HCT116 (cell line): ENCODE results near the gene TAPT1. TPM values are rescaled to one million over a fixed set of nuclear protein-coding genes. Genes with fewer than 3 reads are reported as not detected.

Experiments
- ATAC-seq: fragments of 200-7000 bp; cut with Tn5 transposase; 2 replicates; pipeline ENCODE4 v1.9.1; 2020; ENCODE audit warnings: mild to moderate bottlenecking, moderate library complexity
- BruUV-seq: library from RNA; stranded (reverse); fragments of 400-500 nt; replicated peaks from 2 replicates; lab custom pipeline; 2021; lab: Mats Ljungman, UMichigan
- CTCF ChIA-PET: fragments of 300-600 bp; sonication (Branson Sonifier 250); formaldehyde crosslinking; loops from one replicate; lab custom pipeline; 2021; ENCODE audit warnings: antibody characterized with exemption; lab: Charles Lee
- POLR2A ChIA-PET: fragments of 300-600, 350-600 bp; sonication (Branson Sonifier 250); formaldehyde crosslinking; loops from one replicate; lab custom pipeline; 2021; ENCODE audit warnings: antibody characterized with exemption; lab: Charles Lee
- RAD21 ChIA-PET, 2 experiments: fragments of 300-600 bp; sonication (Branson Sonifier 250); formaldehyde crosslinking; loops; one replicate each; lab custom pipeline; 2023; ENCODE audit warnings: low total read pairs in 2 of 2; ENCODE audit not compliant: uncharacterized antibody in 2 of 2, unreplicated experiment in 2 of 2, low non-redundant PET in 1 of 2; lab: Charles Lee
- DNase-seq: peaks from one replicate; pipeline ENCODE4 v3.0.0-alpha.2; 2010; ENCODE audit warnings: low read depth, low spot score
- H2AFZ ChIP-seq: fragments of 200-600 bp; shearing (Covaris generic), sonication (generic); 2 replicates; pipeline ENCODE4 v1.6.1; 2017; ENCODE audit warnings: low read depth, mixed run types, mixed read lengths, antibody characterized with exemption, low read length; ENCODE audit not compliant: poor library complexity, severe bottlenecking
- H3K27ac ChIP-seq: 2 replicates; pipeline ENCODE4 v1.5.1; 2012; ENCODE audit warnings: low read depth, low read length
- H3K27me3 ChIP-seq: fragments of 200-600 bp; sonication (generic); 2 replicates; pipeline ENCODE4 v1.6.1; 2016; ENCODE audit warnings: mixed run types, low read length, mixed read lengths; ENCODE audit not compliant: insufficient read depth
- H3K36me3 ChIP-seq, 2 experiments: fragments of 200-500 bp in 1 of 2; fragments of 200-600 bp in 1 of 2; sonication (Bioruptor generic) in 1 of 2; sonication (generic) in 1 of 2; 2 replicates each; pipeline versions ENCODE4 v1.5.1 to v1.6.1; 2014 to 2016; ENCODE audit warnings: low read length in 2 of 2, inconsistent platforms in 1 of 2, mixed read lengths in 1 of 2, mixed run types in 1 of 2; ENCODE audit not compliant: insufficient read depth in 2 of 2, control insufficient read depth in 1 of 2
- H3K4me1 ChIP-seq, 2 experiments: fragments of 200-600 bp in 1 of 2; sonication (generic) in 1 of 2; 2 replicates each; pipeline versions ENCODE4 v1.5.1 to v1.6.1; 2012 to 2017; ENCODE audit warnings: low read length in 2 of 2, inconsistent platforms in 1 of 2, mild to moderate bottlenecking in 1 of 2, mixed read lengths in 1 of 2, mixed run types in 1 of 2, moderate library complexity in 1 of 2; ENCODE audit not compliant: insufficient read depth in 2 of 2, control insufficient read depth in 1 of 2
- H3K4me2 ChIP-seq: fragments of 200-600 bp; sonication (generic); 2 replicates; pipeline ENCODE4 v1.6.1; 2017; ENCODE audit warnings: mixed run types, low read length, mixed read lengths
- H3K4me3 ChIP-seq, 2 experiments: fragments of 200-600 bp in 1 of 2; sonication (generic) in 1 of 2; replicated peaks in 1 of 2; 2 replicates each; pipeline ENCODE4 v1.5.1; 2011 to 2016; ENCODE audit warnings: low read length in 2 of 2, control low read depth in 1 of 2, low read depth in 1 of 2, mild to moderate bottlenecking in 1 of 2, mixed read lengths in 1 of 2, mixed run types in 1 of 2
- H3K79me2 ChIP-seq: fragments of 200-600 bp; sonication (generic); 2 replicates; pipeline ENCODE4 v1.6.1; 2017; ENCODE audit warnings: mild to moderate bottlenecking, mixed run types, low read length, moderate library complexity, mixed read lengths; ENCODE audit not compliant: insufficient read depth
- H3K9ac ChIP-seq: fragments of 200-600 bp; sonication (generic); 2 replicates; pipeline ENCODE4 v1.6.1; 2016; ENCODE audit warnings: low read length, mixed read lengths
- H3K9me2 ChIP-seq: fragments of 200-600 bp; sonication (generic), shearing (Covaris generic); 2 replicates; pipeline ENCODE4 v1.6.1; 2017; ENCODE audit warnings: mixed run types, mild to moderate bottlenecking, moderate library complexity; ENCODE audit not compliant: insufficient read depth
- H3K9me3 ChIP-seq, 2 experiments: fragments of 200-500 bp in 1 of 2; fragments of 200-600 bp in 1 of 2; sonication (Bioruptor generic) in 1 of 2; sonication (generic) in 1 of 2; 2 replicates each; pipeline ENCODE4 v1.6.1; 2014 to 2017; ENCODE audit warnings: low read length in 2 of 2, mixed read lengths in 2 of 2, inconsistent platforms in 1 of 2, low read depth in 1 of 2, mild to moderate bottlenecking in 1 of 2, mixed run types in 1 of 2, moderate library complexity in 1 of 2; ENCODE audit not compliant: control insufficient read depth in 1 of 2, insufficient read depth in 1 of 2
- H4K20me1 ChIP-seq: fragments of 200-600 bp; sonication (generic), shearing (Covaris generic); 2 replicates; pipeline ENCODE4 v1.6.1; 2017; ENCODE audit warnings: mixed run types, mild to moderate bottlenecking, moderate library complexity; ENCODE audit not compliant: insufficient read depth
- ATF3 ChIP-seq: IDR thresholded peaks from 2 replicates; pipeline ENCODE4 v1.6.1; 2012
- CBX3 ChIP-seq: IDR thresholded peaks from 2 replicates; pipeline ENCODE4 v1.6.1; 2012; ENCODE audit warnings: low read depth
- EZH2 ChIP-seq: fragments of 200-600 bp; sonication (generic); IDR thresholded peaks from 2 replicates; pipeline ENCODE4 v1.6.1; 2017; ENCODE audit warnings: antibody characterized with exemption, mixed run types
- EZH2phosphoT487 ChIP-seq: fragments of 200-600 bp; IDR thresholded peaks from 2 replicates; pipeline ENCODE4 v1.6.1; 2018; ENCODE audit warnings: antibody characterized with exemption, borderline replicate concordance
- FOSL1 ChIP-seq: IDR thresholded peaks from 2 replicates; pipeline ENCODE4 v1.6.1; 2012; ENCODE audit warnings: low read depth
- POLR2A ChIP-seq: IDR thresholded peaks from 2 replicates; pipeline ENCODE4 v1.7.0; 2011; ENCODE audit warnings: borderline replicate concordance; ENCODE audit not compliant: insufficient read depth, insufficient read length; ENCODE audit errors: extremely low read depth
- RAD21 ChIP-seq: IDR thresholded peaks from 2 replicates; pipeline ENCODE4 v1.6.1; 2012; ENCODE audit warnings: low read depth, mild to moderate bottlenecking
- SIN3A ChIP-seq: IDR thresholded peaks from 2 replicates; pipeline ENCODE4 v1.6.1; 2012; ENCODE audit warnings: low read depth
- SP1 ChIP-seq: IDR thresholded peaks from 2 replicates; pipeline ENCODE4 v1.6.1; 2012; ENCODE audit warnings: low read depth
- TCF7L2 ChIP-seq: IDR thresholded peaks from 2 replicates; pipeline ENCODE4 v1.7.0; 2011; ENCODE audit warnings: borderline replicate concordance, inconsistent platforms; ENCODE audit not compliant: insufficient read depth, insufficient read length; ENCODE audit errors: extremely low read depth
- ZFX ChIP-seq: fragments of 450-650 bp; IDR thresholded peaks from 2 replicates; pipeline ENCODE4 v1.6.1; 2017
- intact Hi-C: fragments of 100-400 bp; cut with micrococcal nuclease; formaldehyde crosslinking; loops from 2 replicates; pipeline ENCODE4 v1.10.0; 2022
- total RNA-seq: library from RNA; stranded (reverse); gene quantifications from one replicate; pipeline ENCODE4 v1.2.1, GENCODE V29; 2021; ENCODE audit not compliant: unreplicated experiment
- TF ChIP-seq, protein P1 (sequence below), 3 experiments: fragments of 200-600 bp in 1 of 3; sonication (generic) in 1 of 3; IDR thresholded peaks in 2 of 3; conservative IDR thresholded peaks in 1 of 3; 2 replicates each; pipeline ENCODE4 v1.5.1; 2012 to 2017; ENCODE audit warnings: low read depth in 2 of 3, low read length in 2 of 3, antibody characterized with exemption in 1 of 3, borderline replicate concordance in 1 of 3, control low read depth in 1 of 3, mild to moderate bottlenecking in 1 of 3, mixed read lengths in 1 of 3, mixed run types in 1 of 3, moderate library complexity in 1 of 3; ENCODE audit not compliant: insufficient read depth in 1 of 3

The TAPT1 gene
- total RNA-seq, 1 experiment from 2014 or later, result 11.7 TPM

DNA sequence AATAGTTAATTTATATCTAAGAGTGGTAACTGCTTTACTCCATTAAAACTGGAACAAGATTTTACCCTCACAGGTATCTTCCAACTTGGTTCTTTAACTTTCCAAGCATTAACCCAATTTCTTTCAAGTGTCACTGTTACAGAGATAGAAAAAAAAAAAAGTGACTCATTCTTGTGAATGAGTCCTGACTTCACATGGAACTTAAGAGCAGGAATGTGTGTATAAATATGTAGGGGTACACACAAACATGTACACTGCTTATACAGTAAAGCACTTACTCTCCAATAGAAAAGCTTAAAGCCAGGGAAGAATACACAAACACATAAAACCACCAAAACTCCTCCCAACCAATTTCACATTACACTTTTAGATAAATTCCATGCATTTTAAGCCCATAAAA lies 38.8 kb downstream of the TAPT1 start:
- ChIA-PET CTCF (interaction anchor here (1.4 kb wide), 1 partner anchor 18 kb away, joined by 4 read pairs; no protein-coding TSS in a partner anchor), POLR2A (no interaction called here), RAD21 (no interaction called here)
- no peaks in the 10 kb centered on the region for H3K9me3 ChIP-seq
- no peaks in the 10 kb centered on the region for H3K79me2 ChIP-seq
- no peaks in the 10 kb centered on the region for H3K4me1 ChIP-seq
- no peaks in the 10 kb centered on the region for H3K9me2 ChIP-seq
- H3K4me3 ChIP-seq, result no peak overlapping the region
- H3K27ac ChIP-seq, result no peak overlapping the region
- no TSS peak for BruUV-seq
- TF ChIP-seq ATF3, result no peak
- TF ChIP-seq, protein P1, sequence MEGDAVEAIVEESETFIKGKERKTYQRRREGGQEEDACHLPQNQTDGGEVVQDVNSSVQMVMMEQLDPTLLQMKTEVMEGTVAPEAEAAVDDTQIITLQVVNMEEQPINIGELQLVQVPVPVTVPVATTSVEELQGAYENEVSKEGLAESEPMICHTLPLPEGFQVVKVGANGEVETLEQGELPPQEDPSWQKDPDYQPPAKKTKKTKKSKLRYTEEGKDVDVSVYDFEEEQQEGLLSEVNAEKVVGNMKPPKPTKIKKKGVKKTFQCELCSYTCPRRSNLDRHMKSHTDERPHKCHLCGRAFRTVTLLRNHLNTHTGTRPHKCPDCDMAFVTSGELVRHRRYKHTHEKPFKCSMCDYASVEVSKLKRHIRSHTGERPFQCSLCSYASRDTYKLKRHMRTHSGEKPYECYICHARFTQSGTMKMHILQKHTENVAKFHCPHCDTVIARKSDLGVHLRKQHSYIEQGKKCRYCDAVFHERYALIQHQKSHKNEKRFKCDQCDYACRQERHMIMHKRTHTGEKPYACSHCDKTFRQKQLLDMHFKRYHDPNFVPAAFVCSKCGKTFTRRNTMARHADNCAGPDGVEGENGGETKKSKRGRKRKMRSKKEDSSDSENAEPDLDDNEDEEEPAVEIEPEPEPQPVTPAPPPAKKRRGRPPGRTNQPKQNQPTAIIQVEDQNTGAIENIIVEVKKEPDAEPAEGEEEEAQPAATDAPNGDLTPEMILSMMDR (IDR thresholded peaks at IDR 0.05 in 2 of 3, conservative IDR thresholded peaks at IDR 0.05 in 1 of 3; ENCODE audit: borderline replicate concordance in 1 of 3, insufficient read depth in 1 of 3, low read depth in 2 of 3, low read length in 2 of 3), result no peak
- no peak for TF ChIP-seq CBX3
- TF ChIP-seq EZH2phosphoT487, result no peak
- no peak for TF ChIP-seq EZH2
- no peak for TF ChIP-seq ZFX
- TF ChIP-seq FOSL1, result no peak
- TF ChIP-seq SIN3A, result no peak
- TF ChIP-seq POLR2A, result no peak
- no peak for TF ChIP-seq TCF7L2
- no peak for TF ChIP-seq SP1
- TF ChIP-seq RAD21, result no peak
- no peaks in the 10 kb centered on the region for H4K20me1 ChIP-seq
- no peaks in the 10 kb centered on the region for H3K27me3 ChIP-seq
- H3K4me2 ChIP-seq, result no peak overlapping the region
- no peaks in the 10 kb centered on the region for H3K36me3 ChIP-seq
- no peak for DNase-seq
- no peak overlapping the region for H3K9ac ChIP-seq
- H2AFZ ChIP-seq, result no peak overlapping the region
- no peak for ATAC-seq
- intact Hi-C loops, result no loop called here
